ENCODE data around the gene VCAM1.

- no peak for TF ChIP-seq CTCF (conservative IDR thresholded peaks at IDR 0.05; ENCODE audit: low read depth, low read length)
- no peak for TF ChIP-seq EZH2 (IDR thresholded peaks at IDR 0.05; ENCODE audit: borderline replicate concordance, low read depth, low read length, poor library complexity, severe bottlenecking)
These were observed 4.9 kb upstream of the VCAM1 start for GRCh38 chr1:100714599-100714998.
